Keratinocyte (primary cell): Measurements from ENCODE around the gene NYAP2. TPM values are rescaled to one million over a fixed set of nuclear protein-coding genes. Genes with fewer than 3 reads are reported as not detected.

Experiments
- DNase-seq: peaks from one replicate; pipeline ENCODE4 v3.0.0-alpha.2; 2011; ENCODE audit warnings: low read depth, missing footprints, low spot score
- FAIRE-seq: peaks from 2 replicates; lab custom pipeline; 2011; peaks lifted over from hg19 to GRCh38; lab: Jason Lieb, UNC
- H2AFZ ChIP-seq: 2 replicates; pipeline ENCODE4 v1.6.0; 2012; ENCODE audit warnings: low read length, control low read depth, inconsistent platforms; ENCODE audit not compliant: control insufficient read depth
- H3K27ac ChIP-seq: 2 replicates; pipeline ENCODE4 v1.5.1; 2011; ENCODE audit warnings: low read length; ENCODE audit not compliant: control insufficient read depth, insufficient read depth
- H3K27me3 ChIP-seq: 3 replicates; pipeline ENCODE4 v1.6.0; 2011; ENCODE audit warnings: low read length; ENCODE audit not compliant: control insufficient read depth, insufficient read depth; ENCODE audit errors: extremely low read depth
- H3K36me3 ChIP-seq, 2 experiments: 2 replicates in 1 of 2; 3 replicates in 1 of 2; pipeline ENCODE4 v1.5.1; 2011; ENCODE audit warnings: low read length in 2 of 2, mild to moderate bottlenecking in 1 of 2; ENCODE audit not compliant: control insufficient read depth in 2 of 2, insufficient read depth in 2 of 2; ENCODE audit errors: extremely low read depth in 1 of 2
- H3K4me1 ChIP-seq: 3 replicates; pipeline ENCODE4 v1.5.1; 2011; ENCODE audit warnings: low read length; ENCODE audit not compliant: control insufficient read depth, insufficient read depth; ENCODE audit errors: extremely low read depth
- H3K4me2 ChIP-seq: 3 replicates; pipeline ENCODE4 v1.6.0; 2011; ENCODE audit warnings: low read depth, low read length; ENCODE audit not compliant: control insufficient read depth, insufficient read depth; ENCODE audit errors: extremely low read depth
- H3K4me3 ChIP-seq, 3 experiments: fragments of 200-600 bp in 1 of 3; sonication (generic) in 1 of 3; 2 replicates in 2 of 3; 3 replicates in 1 of 3; pipeline ENCODE4 v1.5.1; 2011 to 2016; ENCODE audit warnings: low read length in 3 of 3, mild to moderate bottlenecking in 3 of 3, control low read depth in 2 of 3, inconsistent platforms in 1 of 3, low read depth in 1 of 3, mixed read lengths in 1 of 3, mixed run types in 1 of 3, moderate library complexity in 1 of 3; ENCODE audit not compliant: control insufficient read depth in 2 of 3, insufficient read depth in 2 of 3; ENCODE audit errors: extremely low read depth in 1 of 3
- H3K79me2 ChIP-seq: 2 replicates; pipeline ENCODE4 v1.6.0; 2012; ENCODE audit warnings: low read length; ENCODE audit not compliant: control insufficient read depth, insufficient read depth
- H3K9ac ChIP-seq: 3 replicates; pipeline ENCODE4 v1.6.0; 2011; ENCODE audit warnings: low read length; ENCODE audit not compliant: control insufficient read depth, insufficient read depth; ENCODE audit errors: extremely low read depth
- H3K9me1 ChIP-seq: 3 replicates; pipeline ENCODE4 v1.6.0; 2011; ENCODE audit warnings: low read length; ENCODE audit not compliant: control insufficient read depth, insufficient read depth; ENCODE audit errors: extremely low read depth
- H3K9me3 ChIP-seq: 2 replicates; pipeline ENCODE4 v1.5.1; 2012; ENCODE audit warnings: low read depth, low read length; ENCODE audit not compliant: control insufficient read depth
- H4K20me1 ChIP-seq: 3 replicates; pipeline ENCODE4 v1.6.0; 2011; ENCODE audit warnings: low read length; ENCODE audit not compliant: control insufficient read depth, insufficient read depth; ENCODE audit errors: extremely low read depth
- EZH2 ChIP-seq: IDR thresholded peaks from one replicate; pipeline ENCODE4 v1.6.1; 2012; ENCODE audit warnings: inconsistent platforms, mild to moderate bottlenecking, low read length, moderate library complexity
- dilution Hi-C: fragments of 300-500 bp; cut with MboI; formaldehyde crosslinking; loops from one replicate; pipeline ENCODE4 v1.7.0; 2020; ENCODE audit warnings: low sequenced_read_pairs; ENCODE audit not compliant: extremely low pct_ligation_motif_present
- polyA plus RNA-seq, 5 experiments: library from polyadenylated mRNA; depleted of rRNA in 3 of 5; stranded (reverse) in 3 of 5; stranded (forward) in 1 of 5; unstranded in 1 of 5; fragments of >200 nt; gene quantifications; 1 replicate in 1 of 5; 2 replicates in 3 of 5; 3 replicates in 1 of 5; pipeline versions ENCODE4 v1.2.1 to v1.2.3, GENCODE V29; 2011 to 2012; ENCODE audit warnings: missing spikeins in 2 of 5, low read depth in 1 of 5, low replicate concordance in 1 of 5
- TF ChIP-seq, protein P1 (sequence below), 3 experiments: IDR thresholded peaks in 1 of 3; conservative IDR thresholded peaks in 1 of 3; optimal IDR thresholded peaks in 1 of 3; 2 replicates in 2 of 3; 3 replicates in 1 of 3; pipeline versions ENCODE3 to v1.5.1; 2011; ENCODE audit warnings: low read length in 3 of 3, mild to moderate bottlenecking in 3 of 3, moderate library complexity in 2 of 3, control low read depth in 1 of 3, inconsistent platforms in 1 of 3; ENCODE audit not compliant: insufficient read depth in 2 of 3; ENCODE audit errors: extremely low read depth in 1 of 3

The NYAP2 gene
- polyA plus RNA-seq, 1 donor (not counting 4 experiments of a cell fraction or from before 2014, with no cell fraction given) = not detected

DNA sequence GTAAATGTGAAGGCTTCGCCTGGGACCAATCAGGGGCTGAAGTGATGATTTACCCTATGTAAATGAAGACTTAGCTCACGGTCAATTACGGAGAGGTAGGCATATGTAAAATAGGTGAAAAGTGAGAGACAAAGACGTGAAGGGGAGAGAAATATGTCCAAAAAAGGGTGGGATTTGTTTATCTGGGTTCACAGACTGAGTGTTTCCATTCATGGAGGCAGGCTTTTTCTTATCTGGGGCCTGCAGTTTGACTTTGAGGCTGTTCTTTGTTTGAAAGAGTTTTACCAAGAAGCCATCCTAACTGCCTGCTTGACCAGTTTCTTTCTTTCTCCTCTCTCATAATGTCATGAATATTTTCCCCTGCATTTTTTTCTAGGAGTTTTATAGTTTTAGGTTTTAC lies 202.7 kb downstream of the NYAP2 start:
- dilution Hi-C loops = no loop called here

DNA sequence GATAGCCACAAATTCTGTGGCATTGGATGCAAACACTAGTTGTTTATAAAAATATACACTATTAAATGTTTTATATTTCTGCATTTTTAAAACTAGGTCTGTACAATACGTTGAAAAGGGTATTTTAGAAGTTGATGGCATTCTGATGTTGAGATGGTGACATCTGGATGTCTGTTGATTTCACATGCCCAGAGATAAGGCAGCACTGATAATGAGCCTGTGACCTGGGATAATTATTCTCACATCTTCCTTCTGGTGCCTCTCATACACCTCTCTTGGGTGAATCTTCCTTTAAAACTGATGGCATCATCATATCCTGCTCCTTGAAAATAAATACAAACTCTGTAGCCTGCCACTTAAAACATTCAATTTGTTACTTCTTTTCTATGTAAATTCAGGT lies 208.6 kb downstream of the NYAP2 start:
- Histone ChIP-seq H3K4me3 (no peak overlapping the region), H3K9me1 (no peaks in the 10 kb centered on the region), H3K9me3 (no peaks in the 10 kb centered on the region), H3K27me3 (no peaks in the 10 kb centered on the region), H4K20me1 (no peaks in the 10 kb centered on the region), H2AFZ (no peak overlapping the region), H3K4me1 (no peaks in the 10 kb centered on the region), H3K9ac (no peak overlapping the region), H3K4me2 (no peak overlapping the region), H3K79me2 (no peaks in the 10 kb centered on the region), H3K27ac (no peak overlapping the region), H3K36me3 (no peaks in the 10 kb centered on the region)
- FAIRE-seq (no peak), DNase-seq (no peak)
- dilution Hi-C loops = no loop called here
- TF ChIP-seq, protein P1, sequence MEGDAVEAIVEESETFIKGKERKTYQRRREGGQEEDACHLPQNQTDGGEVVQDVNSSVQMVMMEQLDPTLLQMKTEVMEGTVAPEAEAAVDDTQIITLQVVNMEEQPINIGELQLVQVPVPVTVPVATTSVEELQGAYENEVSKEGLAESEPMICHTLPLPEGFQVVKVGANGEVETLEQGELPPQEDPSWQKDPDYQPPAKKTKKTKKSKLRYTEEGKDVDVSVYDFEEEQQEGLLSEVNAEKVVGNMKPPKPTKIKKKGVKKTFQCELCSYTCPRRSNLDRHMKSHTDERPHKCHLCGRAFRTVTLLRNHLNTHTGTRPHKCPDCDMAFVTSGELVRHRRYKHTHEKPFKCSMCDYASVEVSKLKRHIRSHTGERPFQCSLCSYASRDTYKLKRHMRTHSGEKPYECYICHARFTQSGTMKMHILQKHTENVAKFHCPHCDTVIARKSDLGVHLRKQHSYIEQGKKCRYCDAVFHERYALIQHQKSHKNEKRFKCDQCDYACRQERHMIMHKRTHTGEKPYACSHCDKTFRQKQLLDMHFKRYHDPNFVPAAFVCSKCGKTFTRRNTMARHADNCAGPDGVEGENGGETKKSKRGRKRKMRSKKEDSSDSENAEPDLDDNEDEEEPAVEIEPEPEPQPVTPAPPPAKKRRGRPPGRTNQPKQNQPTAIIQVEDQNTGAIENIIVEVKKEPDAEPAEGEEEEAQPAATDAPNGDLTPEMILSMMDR (optimal IDR thresholded peaks at IDR 0.05 in 1 of 3, IDR thresholded peaks at IDR 0.05 in 1 of 3, conservative IDR thresholded peaks at IDR 0.05 in 1 of 3; ENCODE audit: extremely low read depth in 1 of 3, insufficient read depth in 2 of 3, low read length in 3 of 3) = no peak
- no peak for TF ChIP-seq EZH2

More for the DNA sequence above, 202.7 kb downstream of the NYAP2 start:
- Histone ChIP-seq H4K20me1 (no peaks in the 10 kb centered on the region), H2AFZ (no peak overlapping the region), H3K27me3 (no peaks in the 10 kb centered on the region), H3K27ac (no peak overlapping the region), H3K4me3 (no peak overlapping the region), H3K4me2 (no peak overlapping the region), H3K36me3 (no peaks in the 10 kb centered on the region), H3K4me1 (no peaks in the 10 kb centered on the region), H3K9ac (no peak overlapping the region), H3K9me1 (no peaks in the 10 kb centered on the region), H3K9me3 (no peaks in the 10 kb centered on the region), H3K79me2 (no peaks in the 10 kb centered on the region)
- no peak for TF ChIP-seq EZH2
- TF ChIP-seq, protein P1 (optimal IDR thresholded peaks at IDR 0.05 in 1 of 3, IDR thresholded peaks at IDR 0.05 in 1 of 3, conservative IDR thresholded peaks at IDR 0.05 in 1 of 3; ENCODE audit: extremely low read depth in 1 of 3, insufficient read depth in 2 of 3, low read length in 3 of 3) = no peak
- FAIRE-seq = no peak
- no peak for DNase-seq
